H9 (cell line): Measurements from ENCODE around the gene CD81. TPM values are rescaled to one million over a fixed set of nuclear protein-coding genes. Genes with fewer than 3 reads are reported as not detected.

Experiments used
- DNase-seq: peaks from one replicate; pipeline ENCODE4 v3.0.0-alpha.2; 2017
- H2AFZ ChIP-seq: one replicate; pipeline ENCODE4 v1.6.1; 2013; ENCODE audit warnings: mild to moderate bottlenecking, low read length, control low read depth, moderate library complexity
- H2AK5ac ChIP-seq: 2 replicates; pipeline ENCODE4 v1.6.1; 2013; ENCODE audit warnings: low read length, control low read depth, mixed read lengths; ENCODE audit not compliant: insufficient read length
- H2BK120ac ChIP-seq: one replicate; pipeline ENCODE4 v1.6.1; 2013; ENCODE audit warnings: low read depth, mild to moderate bottlenecking, low read length, control low read depth, inconsistent platforms; ENCODE audit not compliant: poor library complexity, severe bottlenecking
- H2BK12ac ChIP-seq: 2 replicates; pipeline ENCODE4 v1.6.1; 2013; ENCODE audit warnings: low read length, control low read depth, mixed read lengths, low read depth; ENCODE audit not compliant: insufficient read length
- H2BK15ac ChIP-seq: 2 replicates; pipeline ENCODE4 v1.6.1; 2013; ENCODE audit warnings: low read depth, low read length, control low read depth
- H2BK20ac ChIP-seq: one replicate; pipeline ENCODE4 v1.6.1; 2013; ENCODE audit warnings: low read depth, mild to moderate bottlenecking, low read length, control low read depth, inconsistent platforms; ENCODE audit not compliant: poor library complexity, severe bottlenecking
- H2BK5ac ChIP-seq: 2 replicates; pipeline ENCODE4 v1.6.1; 2013; ENCODE audit warnings: low read length, control low read depth, mixed read lengths; ENCODE audit not compliant: insufficient read length
- H3K14ac ChIP-seq: 2 replicates; pipeline ENCODE4 v1.6.1; 2013; ENCODE audit warnings: low read length, control low read depth; ENCODE audit not compliant: insufficient read depth
- H3K18ac ChIP-seq: 2 replicates; pipeline ENCODE4 v1.6.1; 2013; ENCODE audit warnings: low read depth, mild to moderate bottlenecking, mixed read lengths, low read length, control low read depth; ENCODE audit not compliant: insufficient read length
- H3K23ac ChIP-seq: 2 replicates; pipeline ENCODE4 v1.6.1; 2013; ENCODE audit warnings: low read length, control low read depth, mixed read lengths, low read depth; ENCODE audit not compliant: insufficient read length
- H3K23me2 ChIP-seq: 2 replicates; pipeline ENCODE4 v1.6.1; 2013; ENCODE audit warnings: low read depth, mild to moderate bottlenecking, mixed read lengths, low read length, control low read depth; ENCODE audit not compliant: insufficient read length, poor library complexity, severe bottlenecking
- H3K27ac ChIP-seq: 2 replicates; pipeline ENCODE4 v1.5.1; 2013; ENCODE audit warnings: low read length, control low read depth, mixed read lengths, low read depth; ENCODE audit not compliant: insufficient read length
- H3K27me3 ChIP-seq: 2 replicates; pipeline ENCODE4 v1.6.1; 2013; ENCODE audit warnings: low read length, control low read depth, inconsistent platforms; ENCODE audit not compliant: insufficient read depth
- H3K4ac ChIP-seq: 2 replicates; pipeline ENCODE4 v1.6.1; 2013; ENCODE audit warnings: low read depth, mild to moderate bottlenecking, control low read depth, inconsistent platforms, low read length, moderate library complexity
- H3K4me1 ChIP-seq: 2 replicates; pipeline ENCODE4 v1.6.1; 2013; ENCODE audit warnings: low read length, control low read depth, inconsistent platforms; ENCODE audit not compliant: insufficient read depth
- H3K4me2 ChIP-seq: 2 replicates; pipeline ENCODE4 v1.6.1; 2013; ENCODE audit warnings: low read length, control low read depth, mixed read lengths; ENCODE audit not compliant: insufficient read length, insufficient read depth
- H3K56ac ChIP-seq: 2 replicates; pipeline ENCODE4 v1.6.1; 2013; ENCODE audit warnings: low read depth, mild to moderate bottlenecking, mixed read lengths, low read length, control low read depth; ENCODE audit not compliant: insufficient read length
- H3K79me1 ChIP-seq: 2 replicates; pipeline ENCODE4 v1.6.1; 2013; ENCODE audit warnings: low read depth, mild to moderate bottlenecking, moderate library complexity, low read length, control low read depth, inconsistent platforms; ENCODE audit not compliant: insufficient read depth, poor library complexity, severe bottlenecking
- H3K79me2 ChIP-seq: 2 replicates; pipeline ENCODE4 v1.6.1; 2013; ENCODE audit warnings: low read length, control low read depth, inconsistent platforms; ENCODE audit not compliant: insufficient read depth
- H3K9ac ChIP-seq: 2 replicates; pipeline ENCODE4 v1.6.1; 2013; ENCODE audit warnings: low read length, control low read depth, mixed read lengths; ENCODE audit not compliant: insufficient read length; ENCODE audit errors: extremely low read depth
- H3K9me3 ChIP-seq: one replicate; pipeline ENCODE4 v1.6.1; 2013; ENCODE audit warnings: low read depth, low read length, inconsistent platforms; ENCODE audit not compliant: control insufficient read depth
- H3T11ph ChIP-seq: one replicate; pipeline ENCODE4 v1.6.1; 2013; ENCODE audit warnings: mild to moderate bottlenecking, low read length, control low read depth, inconsistent platforms
- H4K20me1 ChIP-seq: one replicate; pipeline ENCODE4 v1.6.1; 2013; ENCODE audit not compliant: control insufficient read depth, insufficient read length, insufficient read depth
- H4K5ac ChIP-seq: 2 replicates; pipeline ENCODE4 v1.6.1; 2013; ENCODE audit warnings: low read depth, mild to moderate bottlenecking, mixed read lengths, low read length, control low read depth; ENCODE audit not compliant: insufficient read length
- H4K8ac ChIP-seq: replicated peaks from 2 replicates; pipeline ENCODE4 v1.6.1; 2013; ENCODE audit warnings: low read length, control low read depth, mixed read lengths, low read depth; ENCODE audit not compliant: insufficient read length
- H4K91ac ChIP-seq: 2 replicates; pipeline ENCODE4 v1.6.1; 2013; ENCODE audit warnings: low read depth, mild to moderate bottlenecking, moderate library complexity, mixed read lengths, low read length, control low read depth; ENCODE audit not compliant: insufficient read length
- H3K27ac Mint-ChIP-seq, 3 experiments: 2 replicates in 2 of 3; 3 replicates in 1 of 3; pipeline ENCODE4 v1.8.0; 2020 to 2021; ENCODE audit warnings: mixed read lengths in 3 of 3, mild to moderate bottlenecking in 1 of 3, moderate library complexity in 1 of 3
- H3K27me3 Mint-ChIP-seq: 2 replicates; pipeline ENCODE4 v1.8.0; 2021; ENCODE audit warnings: low read depth, mild to moderate bottlenecking, moderate library complexity, mixed read lengths
- H3K36me3 Mint-ChIP-seq, 3 experiments: 2 replicates in 2 of 3; 3 replicates in 1 of 3; pipeline ENCODE4 v1.8.0; 2020 to 2021; ENCODE audit warnings: low read depth in 3 of 3, mixed read lengths in 3 of 3; ENCODE audit not compliant: insufficient read depth in 1 of 3
- H3K4me1 Mint-ChIP-seq, 2 experiments: 2 replicates each; pipeline ENCODE4 v1.8.0; 2020; ENCODE audit warnings: mixed read lengths in 2 of 2
- H3K4me3 Mint-ChIP-seq, 2 experiments: 2 replicates in 1 of 2; 3 replicates in 1 of 2; pipeline ENCODE4 v1.8.0; 2020 to 2021; ENCODE audit warnings: mild to moderate bottlenecking in 2 of 2, mixed read lengths in 2 of 2, moderate library complexity in 1 of 2
- H3K9me3 Mint-ChIP-seq, 2 experiments: 2 replicates in 1 of 2; 3 replicates in 1 of 2; pipeline ENCODE4 v1.8.0; 2020; ENCODE audit warnings: mild to moderate bottlenecking in 2 of 2, mixed read lengths in 2 of 2, moderate library complexity in 1 of 2
- WGBS: extraction: QIAGEN DNeasy Blood & Tissue Kit; methylation state at CpG from one replicate; pipeline ENCODE4 v1.1.7; 2013; ENCODE audit warnings: missing lambda C conversion rate, low lambda C conversion rate, mixed read lengths; ENCODE audit not compliant: insufficient read length; ENCODE audit errors: extremely low coverage; 5-methylcytosine and 5-hydroxymethylcytosine counted together
- total RNA-seq: library from RNA; stranded (reverse); gene quantifications from 2 replicates; pipeline ENCODE4 v1.2.1, GENCODE V29; 2021
- TF ChIP-seq, protein P1 (sequence below): fragments of 200-600 bp; sonication (generic); conservative IDR thresholded peaks from 3 replicates; pipeline ENCODE4 v1.8.0; 2021; ENCODE audit warnings: antibody characterized with exemption, mild to moderate bottlenecking

Gene CD81
- total RNA-seq, 1 experiment from 2014 or later, result 246 TPM

DNA sequence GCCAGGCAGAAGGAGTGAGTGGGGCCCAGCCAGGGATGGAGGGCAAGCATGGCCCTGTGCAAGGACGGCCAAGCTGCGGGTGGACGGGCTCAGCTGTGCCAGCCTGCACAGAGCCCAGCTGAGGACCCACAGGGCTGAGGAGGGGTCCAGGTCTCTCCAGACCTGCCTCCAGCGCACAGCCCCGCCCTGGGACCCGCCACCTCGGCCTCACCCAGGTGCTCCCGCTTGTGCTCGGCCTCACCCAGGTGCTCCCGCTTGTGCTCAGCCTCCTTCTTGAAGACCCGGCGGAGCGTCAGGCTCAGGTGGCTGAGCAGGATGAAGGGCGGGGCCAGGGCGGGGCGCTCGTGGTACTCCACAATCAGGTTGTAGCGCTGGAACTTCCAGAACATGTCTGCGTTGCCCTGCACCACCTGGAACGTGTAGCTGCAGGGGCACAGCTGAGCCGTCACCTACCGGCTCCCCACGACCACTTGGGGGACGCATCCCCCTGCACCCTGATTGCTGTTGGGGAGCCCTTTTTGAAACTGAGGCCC lies 29.8 kb downstream of the CD81 start:
- H3K9me3 ChIP-seq, result no peaks in the 10 kb centered on the region
- no peak overlapping the region for H3K23ac ChIP-seq
- no peak overlapping the region for H2AK5ac ChIP-seq
- H4K8ac ChIP-seq, result no peak overlapping the region
- H4K5ac ChIP-seq, result no peak overlapping the region
- H3K4me1 ChIP-seq, result no peaks in the 10 kb centered on the region
- H3K23me2 ChIP-seq, result no peaks in the 10 kb centered on the region
- H2BK5ac ChIP-seq, result no peak overlapping the region
- peaks cover 0 to 17% (median 12%) of the 10 kb centered on the region in 3 experiments; a peak in 5 of 7 replicates for H3K36me3 Mint-ChIP-seq
- H3T11ph ChIP-seq, result no peak overlapping the region
- no peak overlapping the region for H3K27ac Mint-ChIP-seq
- no peak overlapping the region for H3K9ac ChIP-seq
- no peak for DNase-seq
- H3K18ac ChIP-seq, result no peak overlapping the region
- H4K91ac ChIP-seq, result no peak overlapping the region
- no peak overlapping the region for H3K4me3 Mint-ChIP-seq
- no CpG with 5 or more reads among the region's 24 CpGs for WGBS
- no peak overlapping the region for H2BK120ac ChIP-seq
- H3K56ac ChIP-seq, result no peak overlapping the region
- H3K4ac ChIP-seq, result no peak overlapping the region
- no peak overlapping the region for H2BK15ac ChIP-seq
- H3K79me2 ChIP-seq, result no peaks in the 10 kb centered on the region
- no peak overlapping the region for H3K27ac ChIP-seq
- H3K4me1 Mint-ChIP-seq, result no peaks in the 10 kb centered on the region
- no peak overlapping the region for H3K14ac ChIP-seq
- H3K27me3 ChIP-seq, result no peaks in the 10 kb centered on the region
- H2AFZ ChIP-seq, result no peak overlapping the region
- H4K20me1 ChIP-seq, result no peaks in the 10 kb centered on the region
- TF ChIP-seq, protein P1, sequence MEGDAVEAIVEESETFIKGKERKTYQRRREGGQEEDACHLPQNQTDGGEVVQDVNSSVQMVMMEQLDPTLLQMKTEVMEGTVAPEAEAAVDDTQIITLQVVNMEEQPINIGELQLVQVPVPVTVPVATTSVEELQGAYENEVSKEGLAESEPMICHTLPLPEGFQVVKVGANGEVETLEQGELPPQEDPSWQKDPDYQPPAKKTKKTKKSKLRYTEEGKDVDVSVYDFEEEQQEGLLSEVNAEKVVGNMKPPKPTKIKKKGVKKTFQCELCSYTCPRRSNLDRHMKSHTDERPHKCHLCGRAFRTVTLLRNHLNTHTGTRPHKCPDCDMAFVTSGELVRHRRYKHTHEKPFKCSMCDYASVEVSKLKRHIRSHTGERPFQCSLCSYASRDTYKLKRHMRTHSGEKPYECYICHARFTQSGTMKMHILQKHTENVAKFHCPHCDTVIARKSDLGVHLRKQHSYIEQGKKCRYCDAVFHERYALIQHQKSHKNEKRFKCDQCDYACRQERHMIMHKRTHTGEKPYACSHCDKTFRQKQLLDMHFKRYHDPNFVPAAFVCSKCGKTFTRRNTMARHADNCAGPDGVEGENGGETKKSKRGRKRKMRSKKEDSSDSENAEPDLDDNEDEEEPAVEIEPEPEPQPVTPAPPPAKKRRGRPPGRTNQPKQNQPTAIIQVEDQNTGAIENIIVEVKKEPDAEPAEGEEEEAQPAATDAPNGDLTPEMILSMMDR, result no peak
- no peak overlapping the region for H3K4me2 ChIP-seq
- no peaks in the 10 kb centered on the region for H3K79me1 ChIP-seq
- H3K9me3 Mint-ChIP-seq, result no peaks in the 10 kb centered on the region; a peak in 1 of 5 replicates
- peaks cover 7% of the 10 kb centered on the region for H3K27me3 Mint-ChIP-seq
- H2BK12ac ChIP-seq, result no peak overlapping the region
- no peak overlapping the region for H2BK20ac ChIP-seq
